ENCODE data around the gene GFRA1. TPM values are rescaled to one million over a fixed set of nuclear protein-coding genes. Genes with fewer than 3 reads are reported as not detected.

GFRA1 gene
- total RNA-seq, 1 experiment from 2014 or later = 0.30 TPM

GRCh38 chr10:116241642-116242410 lies 31.2 kb downstream of the GFRA1 start:
- H4K20me1 ChIP-seq (ENCODE audit: insufficient read depth) = no peaks in the 10 kb centered on the region
- peaks cover 46% of the 10 kb centered on the region for H3K27me3 ChIP-seq (ENCODE audit: insufficient read depth, low read length)
- no peaks in the 10 kb centered on the region for H3K79me2 ChIP-seq (ENCODE audit: insufficient read depth, low read length)
- RAD21 ChIA-PET (ENCODE audit: low non-redundant PET in 1 of 2, low total read pairs in 2 of 2, uncharacterized antibody in 2 of 2, unreplicated experiment in 2 of 2) = no interaction called here
- no peak overlapping the region for H3K4me2 ChIP-seq (ENCODE audit: low read length)
- DNase-seq (ENCODE audit: low read depth, low spot score) (no peak), ATAC-seq (no peak)
- TF ChIP-seq, protein P1, sequence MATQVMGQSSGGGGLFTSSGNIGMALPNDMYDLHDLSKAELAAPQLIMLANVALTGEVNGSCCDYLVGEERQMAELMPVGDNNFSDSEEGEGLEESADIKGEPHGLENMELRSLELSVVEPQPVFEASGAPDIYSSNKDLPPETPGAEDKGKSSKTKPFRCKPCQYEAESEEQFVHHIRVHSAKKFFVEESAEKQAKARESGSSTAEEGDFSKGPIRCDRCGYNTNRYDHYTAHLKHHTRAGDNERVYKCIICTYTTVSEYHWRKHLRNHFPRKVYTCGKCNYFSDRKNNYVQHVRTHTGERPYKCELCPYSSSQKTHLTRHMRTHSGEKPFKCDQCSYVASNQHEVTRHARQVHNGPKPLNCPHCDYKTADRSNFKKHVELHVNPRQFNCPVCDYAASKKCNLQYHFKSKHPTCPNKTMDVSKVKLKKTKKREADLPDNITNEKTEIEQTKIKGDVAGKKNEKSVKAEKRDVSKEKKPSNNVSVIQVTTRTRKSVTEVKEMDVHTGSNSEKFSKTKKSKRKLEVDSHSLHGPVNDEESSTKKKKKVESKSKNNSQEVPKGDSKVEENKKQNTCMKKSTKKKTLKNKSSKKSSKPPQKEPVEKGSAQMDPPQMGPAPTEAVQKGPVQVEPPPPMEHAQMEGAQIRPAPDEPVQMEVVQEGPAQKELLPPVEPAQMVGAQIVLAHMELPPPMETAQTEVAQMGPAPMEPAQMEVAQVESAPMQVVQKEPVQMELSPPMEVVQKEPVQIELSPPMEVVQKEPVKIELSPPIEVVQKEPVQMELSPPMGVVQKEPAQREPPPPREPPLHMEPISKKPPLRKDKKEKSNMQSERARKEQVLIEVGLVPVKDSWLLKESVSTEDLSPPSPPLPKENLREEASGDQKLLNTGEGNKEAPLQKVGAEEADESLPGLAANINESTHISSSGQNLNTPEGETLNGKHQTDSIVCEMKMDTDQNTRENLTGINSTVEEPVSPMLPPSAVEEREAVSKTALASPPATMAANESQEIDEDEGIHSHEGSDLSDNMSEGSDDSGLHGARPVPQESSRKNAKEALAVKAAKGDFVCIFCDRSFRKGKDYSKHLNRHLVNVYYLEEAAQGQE (IDR thresholded peaks at IDR 0.05; ENCODE audit: low read depth) = no peak
- no peaks in the 10 kb centered on the region for H3K9me3 ChIP-seq (ENCODE audit: control insufficient read depth in 1 of 2, insufficient read depth in 1 of 2, low read depth in 1 of 2, low read length in 2 of 2)
- no peaks in the 10 kb centered on the region for H3K9me2 ChIP-seq (ENCODE audit: insufficient read depth)
- no peaks in the 10 kb centered on the region for H3K4me1 ChIP-seq (ENCODE audit: control insufficient read depth in 1 of 2, insufficient read depth in 2 of 2, low read length in 2 of 2)
- BruUV-seq (replicated peaks) = no TSS peak
- no peak overlapping the region for H3K4me3 ChIP-seq (replicated peaks in 1 of 2; ENCODE audit: low read depth in 1 of 2, low read length in 2 of 2)
- CTCF ChIA-PET = no interaction called here
- H2AFZ ChIP-seq (ENCODE audit: low read depth, low read length, poor library complexity, severe bottlenecking) = no peak overlapping the region
- H3K27ac ChIP-seq (ENCODE audit: low read depth, low read length) = no peak overlapping the region
- no peaks in the 10 kb centered on the region for H3K36me3 ChIP-seq (ENCODE audit: control insufficient read depth in 1 of 2, insufficient read depth in 2 of 2, low read length in 2 of 2)
- POLR2A ChIA-PET = no interaction called here
- intact Hi-C loops (cut with micrococcal nuclease) = no loop called here
- no peak overlapping the region for H3K9ac ChIP-seq (ENCODE audit: low read length)

GRCh38 chr10:116241085-116241484 lies 31.9 kb downstream of the GFRA1 start:
- ChIA-PET CTCF (no interaction called here), POLR2A (no interaction called here), RAD21 (ENCODE audit: low non-redundant PET in 1 of 2, low total read pairs in 2 of 2, uncharacterized antibody in 2 of 2, unreplicated experiment in 2 of 2) (no interaction called here)
- Histone ChIP-seq H3K4me1 (ENCODE audit: control insufficient read depth in 1 of 2, insufficient read depth in 2 of 2, low read length in 2 of 2) (no peaks in the 10 kb centered on the region), H3K9me2 (ENCODE audit: insufficient read depth) (no peaks in the 10 kb centered on the region), H3K4me2 (ENCODE audit: low read length) (no peak overlapping the region), H2AFZ (ENCODE audit: low read depth, low read length, poor library complexity, severe bottlenecking) (no peak overlapping the region), H3K9me3 (ENCODE audit: control insufficient read depth in 1 of 2, insufficient read depth in 1 of 2, low read depth in 1 of 2, low read length in 2 of 2) (no peaks in the 10 kb centered on the region), H3K27ac (ENCODE audit: low read depth, low read length) (no peak overlapping the region), H3K79me2 (ENCODE audit: insufficient read depth, low read length) (no peaks in the 10 kb centered on the region), H3K4me3 (replicated peaks in 1 of 2; ENCODE audit: low read depth in 1 of 2, low read length in 2 of 2) (no peak overlapping the region), H3K27me3 (ENCODE audit: insufficient read depth, low read length) (peaks cover 46% of the 10 kb centered on the region), H4K20me1 (ENCODE audit: insufficient read depth) (no peaks in the 10 kb centered on the region), H3K36me3 (ENCODE audit: control insufficient read depth in 1 of 2, insufficient read depth in 2 of 2, low read length in 2 of 2) (no peaks in the 10 kb centered on the region), H3K9ac (ENCODE audit: low read length) (no peak overlapping the region)
- no TSS peak for BruUV-seq (replicated peaks)
- no peak for TF ChIP-seq MAX (IDR thresholded peaks at IDR 0.05)
- TF ChIP-seq SIN3A (IDR thresholded peaks at IDR 0.05; ENCODE audit: low read depth) = no peak
- no peak for TF ChIP-seq YY1 (IDR thresholded peaks at IDR 0.05; ENCODE audit: extremely low read depth, insufficient replicate concordance, low read depth, low read length)
- no peak for TF ChIP-seq ELF1 (IDR thresholded peaks at IDR 0.05; ENCODE audit: borderline replicate concordance, low read depth)
- TF ChIP-seq CEBPB (IDR thresholded peaks at IDR 0.05; ENCODE audit: low read depth) = no peak
- no peak for TF ChIP-seq ZFX (IDR thresholded peaks at IDR 0.05)
- no peak for TF ChIP-seq CBX3 (IDR thresholded peaks at IDR 0.05; ENCODE audit: low read depth)
- no peak for TF ChIP-seq JUND (IDR thresholded peaks at IDR 0.05)
- intact Hi-C loops (cut with micrococcal nuclease) = no loop called here
- no peak for ATAC-seq
- no peak for DNase-seq (ENCODE audit: low read depth, low spot score)
